Kidney (tissue), 14 donors: ENCODE data around the gene SLC7A1. TPM values are rescaled to one million over a fixed set of nuclear protein-coding genes. Genes with fewer than 3 reads are reported as not detected.
A peak's percentile ranks its signal among the peaks of the same experiment; 100 is the strongest.

ENCODE experiments used
- DNase-seq, 5 donors: peaks; one replicate each; pipeline ENCODE4 v3.0.0-alpha.2; 2013 to 2020
- FAIRE-seq: peaks from 2 replicates; lab custom pipeline; 2012; peaks lifted over from hg19 to GRCh38; lab: Jason Lieb, UNC
- H3K27ac ChIP-seq, 2 donors: one replicate each; pipeline ENCODE4 v1.7.0; 2013; ENCODE audit warnings: low read depth in 2 of 2, low read length in 2 of 2, inconsistent platforms in 1 of 2
- H3K27me3 ChIP-seq: one replicate; pipeline ENCODE4 v1.7.1; 2013; ENCODE audit warnings: low read length, inconsistent platforms; ENCODE audit not compliant: control insufficient read depth, insufficient read depth
- H3K36me3 ChIP-seq, 3 donors: one replicate each; pipeline versions ENCODE4 v1.7.0 to v1.7.1; 2013; ENCODE audit warnings: low read length in 3 of 3, control low read depth in 1 of 3, inconsistent platforms in 1 of 3; ENCODE audit not compliant: insufficient read depth in 3 of 3, control insufficient read depth in 2 of 3
- H3K4me1 ChIP-seq, 3 donors: one replicate each; pipeline versions ENCODE4 v1.7.0 to v1.7.1; 2013; ENCODE audit warnings: low read length in 3 of 3, inconsistent platforms in 1 of 3, low read depth in 1 of 3; ENCODE audit not compliant: control insufficient read depth in 2 of 3, insufficient read depth in 2 of 3
- H3K4me3 ChIP-seq, 3 donors: one replicate each; pipeline versions ENCODE4 v1.7.0 to v1.8.1; 2013; ENCODE audit warnings: low read length in 3 of 3, control low read depth in 1 of 3, inconsistent platforms in 1 of 3
- H3K9ac ChIP-seq, 3 donors: one replicate each; pipeline versions ENCODE4 v1.7.0 to v1.7.1; 2013; ENCODE audit warnings: low read length in 3 of 3, control low read depth in 1 of 3, inconsistent platforms in 1 of 3
- H3K9me3 ChIP-seq, 3 donors: one replicate each; pipeline versions ENCODE4 v1.7.0 to v1.7.1; 2013; ENCODE audit warnings: low read length in 3 of 3, control low read depth in 1 of 3, inconsistent platforms in 1 of 3; ENCODE audit not compliant: control insufficient read depth in 2 of 3, insufficient read depth in 1 of 3
- intact Hi-C: fragments of 100-400 bp; cut with DNase I; formaldehyde crosslinking; loops from one replicate; pipeline ENCODE4 v1.11.1; 2022
- polyA plus RNA-seq: library from polyadenylated mRNA; stranded (reverse); fragments of 350-450 nt; fragmentation: Illumina TruSeq; extraction: RNeasy Lipid Tissue Mini Kit (QIAGEN cat#74804); gene quantifications from one replicate; pipeline ENCODE4 v1.2.3, GENCODE V29; 2014; ENCODE audit warnings: low read depth, low replicate concordance; ENCODE audit not compliant: insufficient read depth
- total RNA-seq: library from RNA; stranded (reverse); fragmentation: NEBNext Ultra II Directional; extraction: Animal tissue kit (Norgen Biotek cat#: 25700); gene quantifications from one replicate; pipeline ENCODE4 v1.2.1, GENCODE V29; 2021
- TF ChIP-seq, protein P1 (sequence below): IDR thresholded peaks from 3 replicates; pipeline ENCODE4 v1.5.1; 2012; ENCODE audit warnings: mild to moderate bottlenecking, moderate library complexity, borderline replicate concordance; ENCODE audit not compliant: insufficient read depth; ENCODE audit errors: extremely low read depth
- donor health status: control.
- donor health status: control.
- donor health status: control.
- donor health status: control.
- donor health status: control.
- donor health status: DM: yes; HTN: yes; CAD: no.
- donor health status: Normal renal cell carcinoma (clear cell type).

SLC7A1 gene
- total and polyA plus RNA-seq, 2 donors from 2014 or later: 2.8 to 64.5 TPM

DNA sequence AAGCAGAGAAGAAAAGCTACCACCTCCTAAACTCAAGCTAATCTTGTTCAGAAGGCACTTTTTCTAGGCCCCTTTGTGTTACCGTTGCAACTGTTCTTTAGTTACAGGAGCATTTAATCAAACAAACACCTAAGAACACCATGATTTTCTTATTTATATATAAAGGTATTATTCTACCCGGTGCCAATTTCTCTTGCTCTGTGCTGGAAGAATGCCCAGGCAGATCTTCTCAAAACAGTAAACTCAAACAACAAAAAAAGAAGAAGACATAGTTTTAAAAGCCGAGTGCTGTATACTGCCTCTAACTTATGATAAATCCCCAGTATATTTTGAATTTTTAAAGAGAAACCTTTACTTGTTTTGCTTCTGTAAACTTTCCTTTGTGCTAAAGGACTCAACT, 20.4 kb downstream of the SLC7A1 start:
- DNase-seq (no peak), FAIRE-seq (no peak)
- peaks cover 0 to 4% (median 0%) of the 10 kb centered on the region in 3 donors for H3K4me1 ChIP-seq

DNA sequence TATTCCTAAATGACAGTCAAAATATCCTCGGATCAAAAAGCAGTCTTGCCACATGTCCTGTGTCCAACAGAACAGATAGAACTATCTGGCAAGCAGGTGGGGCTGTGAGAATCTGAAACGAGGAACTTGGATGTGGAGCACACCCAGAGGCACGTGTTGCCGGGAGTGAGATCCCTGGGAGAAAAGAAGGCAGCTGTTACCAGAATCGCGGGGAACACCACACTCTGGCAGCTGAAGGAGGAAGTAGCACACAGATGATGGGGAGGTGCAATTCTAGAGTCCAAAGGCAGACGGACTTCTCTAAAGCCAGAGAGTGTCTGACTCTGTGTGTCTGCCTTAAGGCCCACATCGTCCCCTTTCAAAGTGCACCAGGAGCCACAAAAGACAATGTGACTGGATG, 22.3 kb downstream of the SLC7A1 start:
- FAIRE-seq: no peak
- Histone ChIP-seq H3K9ac (no peak overlapping the region), H3K27ac (peak overlapping the region in 1 of 2 donors; percentile 14), H3K4me3 (no peak overlapping the region), H3K27me3 (no peaks in the 10 kb centered on the region), H3K9me3 (no peaks in the 10 kb centered on the region), H3K36me3 (no peaks in the 10 kb centered on the region), H3K4me1 (peaks cover 0 to 4% (median 0%) of the 10 kb centered on the region in 3 donors)
- intact Hi-C loops: no loop called here
- DNase-seq: no peak
- TF ChIP-seq, protein P1, sequence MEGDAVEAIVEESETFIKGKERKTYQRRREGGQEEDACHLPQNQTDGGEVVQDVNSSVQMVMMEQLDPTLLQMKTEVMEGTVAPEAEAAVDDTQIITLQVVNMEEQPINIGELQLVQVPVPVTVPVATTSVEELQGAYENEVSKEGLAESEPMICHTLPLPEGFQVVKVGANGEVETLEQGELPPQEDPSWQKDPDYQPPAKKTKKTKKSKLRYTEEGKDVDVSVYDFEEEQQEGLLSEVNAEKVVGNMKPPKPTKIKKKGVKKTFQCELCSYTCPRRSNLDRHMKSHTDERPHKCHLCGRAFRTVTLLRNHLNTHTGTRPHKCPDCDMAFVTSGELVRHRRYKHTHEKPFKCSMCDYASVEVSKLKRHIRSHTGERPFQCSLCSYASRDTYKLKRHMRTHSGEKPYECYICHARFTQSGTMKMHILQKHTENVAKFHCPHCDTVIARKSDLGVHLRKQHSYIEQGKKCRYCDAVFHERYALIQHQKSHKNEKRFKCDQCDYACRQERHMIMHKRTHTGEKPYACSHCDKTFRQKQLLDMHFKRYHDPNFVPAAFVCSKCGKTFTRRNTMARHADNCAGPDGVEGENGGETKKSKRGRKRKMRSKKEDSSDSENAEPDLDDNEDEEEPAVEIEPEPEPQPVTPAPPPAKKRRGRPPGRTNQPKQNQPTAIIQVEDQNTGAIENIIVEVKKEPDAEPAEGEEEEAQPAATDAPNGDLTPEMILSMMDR: no peak

More for the DNA sequence above, 20.4 kb downstream of the SLC7A1 start:
- no peaks in the 10 kb centered on the region for H3K36me3 ChIP-seq
- no peak overlapping the region for H3K4me3 ChIP-seq
- no peaks in the 10 kb centered on the region for H3K9me3 ChIP-seq
- no peak overlapping the region for H3K27ac ChIP-seq
- H3K27me3 ChIP-seq: no peaks in the 10 kb centered on the region
- TF ChIP-seq, protein P1: no peak
- intact Hi-C loops: no loop called here
- no peak overlapping the region for H3K9ac ChIP-seq

DNA sequence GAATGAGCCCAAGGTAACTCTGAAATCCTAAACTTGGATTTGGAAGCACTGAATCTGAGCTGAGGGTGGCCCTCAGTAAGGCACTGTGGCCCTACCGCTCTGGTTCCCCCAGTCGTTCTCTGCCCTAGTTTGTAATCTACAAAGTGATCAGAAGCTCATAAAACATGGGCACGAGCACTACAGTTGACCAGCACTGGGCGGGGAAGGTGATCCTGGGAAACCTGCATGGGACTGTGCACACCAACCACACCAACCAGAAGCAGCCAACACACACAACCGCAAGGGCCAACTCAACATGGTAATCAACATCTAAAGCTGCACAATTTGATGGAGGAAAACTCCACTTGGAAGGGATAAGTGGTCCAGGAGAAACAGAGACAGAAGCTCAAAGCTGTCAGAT, 22.9 kb downstream of the SLC7A1 start:
- H3K27me3 ChIP-seq: no peaks in the 10 kb centered on the region
- intact Hi-C loops: no loop called here
- H3K4me1 ChIP-seq: peaks cover 0 to 4% (median 0%) of the 10 kb centered on the region in 3 donors
- no peaks in the 10 kb centered on the region for H3K36me3 ChIP-seq
- FAIRE-seq (no peak), DNase-seq (no peak)
- TF ChIP-seq, protein P1: no peak
- H3K9ac ChIP-seq: no peak overlapping the region
- no peaks in the 10 kb centered on the region for H3K9me3 ChIP-seq
- H3K27ac ChIP-seq: no peak overlapping the region
- H3K4me3 ChIP-seq: no peak overlapping the region
